ENCODE results near the gene MACROD2. TPM values are rescaled to one million over a fixed set of nuclear protein-coding genes. Genes with fewer than 3 reads are reported as not detected.

MACROD2 gene
- total and polyA plus RNA-seq, 2 experiments from 2014 or later = 2.8 to 4.3 TPM

- Mint-ChIP-seq H3K4me3 (no peak overlapping the region), H3K27me3 (ENCODE audit: insufficient read depth, low read depth, poor library complexity) (no peaks in the 10 kb centered on the region), H3K27ac (no peak overlapping the region), H3K4me1 (peaks cover 18% of the 10 kb centered on the region), H3K36me3 (ENCODE audit: low read depth) (peaks cover 3% of the 10 kb centered on the region; the same call in 1 of the 3 replicates), H3K9me3 (peaks cover 8% of the 10 kb centered on the region)
- Histone ChIP-seq H3K27me3 (ENCODE audit: insufficient read depth) (no peaks in the 10 kb centered on the region), H3K36me3 (ENCODE audit: insufficient read depth) (no peaks in the 10 kb centered on the region), H3K4me3 (no peak overlapping the region), H3F3A (replicated peaks; ENCODE audit: low read depth) (no peaks in the 10 kb centered on the region), H3K4me1 (ENCODE audit: insufficient read depth) (peaks cover 13% of the 10 kb centered on the region), H2AFZ (no peak overlapping the region), H3K9me2 (ENCODE audit: insufficient read depth) (peaks cover 11% of the 10 kb centered on the region; the same call in 1 of the 2 replicates), H3K79me2 (replicated peaks; ENCODE audit: insufficient read depth) (no peaks in the 10 kb centered on the region), H4K20me1 (replicated peaks; ENCODE audit: insufficient read depth) (no peaks in the 10 kb centered on the region), H3K4me2 (no peak overlapping the region), H3K27ac (ENCODE audit: low read depth) (no peak overlapping the region)
- DNase-seq (ENCODE audit: low spot score) (no peak), ATAC-seq (no peak)
- no peak for TF ChIP-seq ZNF114 (CRISPR knock-in tag; IDR thresholded peaks at IDR 0.05)
- TF ChIP-seq ZNF331 (CRISPR knock-in tag; IDR thresholded peaks at IDR 0.05; ENCODE audit: low read depth) = no peak
- TF ChIP-seq, protein P1, sequence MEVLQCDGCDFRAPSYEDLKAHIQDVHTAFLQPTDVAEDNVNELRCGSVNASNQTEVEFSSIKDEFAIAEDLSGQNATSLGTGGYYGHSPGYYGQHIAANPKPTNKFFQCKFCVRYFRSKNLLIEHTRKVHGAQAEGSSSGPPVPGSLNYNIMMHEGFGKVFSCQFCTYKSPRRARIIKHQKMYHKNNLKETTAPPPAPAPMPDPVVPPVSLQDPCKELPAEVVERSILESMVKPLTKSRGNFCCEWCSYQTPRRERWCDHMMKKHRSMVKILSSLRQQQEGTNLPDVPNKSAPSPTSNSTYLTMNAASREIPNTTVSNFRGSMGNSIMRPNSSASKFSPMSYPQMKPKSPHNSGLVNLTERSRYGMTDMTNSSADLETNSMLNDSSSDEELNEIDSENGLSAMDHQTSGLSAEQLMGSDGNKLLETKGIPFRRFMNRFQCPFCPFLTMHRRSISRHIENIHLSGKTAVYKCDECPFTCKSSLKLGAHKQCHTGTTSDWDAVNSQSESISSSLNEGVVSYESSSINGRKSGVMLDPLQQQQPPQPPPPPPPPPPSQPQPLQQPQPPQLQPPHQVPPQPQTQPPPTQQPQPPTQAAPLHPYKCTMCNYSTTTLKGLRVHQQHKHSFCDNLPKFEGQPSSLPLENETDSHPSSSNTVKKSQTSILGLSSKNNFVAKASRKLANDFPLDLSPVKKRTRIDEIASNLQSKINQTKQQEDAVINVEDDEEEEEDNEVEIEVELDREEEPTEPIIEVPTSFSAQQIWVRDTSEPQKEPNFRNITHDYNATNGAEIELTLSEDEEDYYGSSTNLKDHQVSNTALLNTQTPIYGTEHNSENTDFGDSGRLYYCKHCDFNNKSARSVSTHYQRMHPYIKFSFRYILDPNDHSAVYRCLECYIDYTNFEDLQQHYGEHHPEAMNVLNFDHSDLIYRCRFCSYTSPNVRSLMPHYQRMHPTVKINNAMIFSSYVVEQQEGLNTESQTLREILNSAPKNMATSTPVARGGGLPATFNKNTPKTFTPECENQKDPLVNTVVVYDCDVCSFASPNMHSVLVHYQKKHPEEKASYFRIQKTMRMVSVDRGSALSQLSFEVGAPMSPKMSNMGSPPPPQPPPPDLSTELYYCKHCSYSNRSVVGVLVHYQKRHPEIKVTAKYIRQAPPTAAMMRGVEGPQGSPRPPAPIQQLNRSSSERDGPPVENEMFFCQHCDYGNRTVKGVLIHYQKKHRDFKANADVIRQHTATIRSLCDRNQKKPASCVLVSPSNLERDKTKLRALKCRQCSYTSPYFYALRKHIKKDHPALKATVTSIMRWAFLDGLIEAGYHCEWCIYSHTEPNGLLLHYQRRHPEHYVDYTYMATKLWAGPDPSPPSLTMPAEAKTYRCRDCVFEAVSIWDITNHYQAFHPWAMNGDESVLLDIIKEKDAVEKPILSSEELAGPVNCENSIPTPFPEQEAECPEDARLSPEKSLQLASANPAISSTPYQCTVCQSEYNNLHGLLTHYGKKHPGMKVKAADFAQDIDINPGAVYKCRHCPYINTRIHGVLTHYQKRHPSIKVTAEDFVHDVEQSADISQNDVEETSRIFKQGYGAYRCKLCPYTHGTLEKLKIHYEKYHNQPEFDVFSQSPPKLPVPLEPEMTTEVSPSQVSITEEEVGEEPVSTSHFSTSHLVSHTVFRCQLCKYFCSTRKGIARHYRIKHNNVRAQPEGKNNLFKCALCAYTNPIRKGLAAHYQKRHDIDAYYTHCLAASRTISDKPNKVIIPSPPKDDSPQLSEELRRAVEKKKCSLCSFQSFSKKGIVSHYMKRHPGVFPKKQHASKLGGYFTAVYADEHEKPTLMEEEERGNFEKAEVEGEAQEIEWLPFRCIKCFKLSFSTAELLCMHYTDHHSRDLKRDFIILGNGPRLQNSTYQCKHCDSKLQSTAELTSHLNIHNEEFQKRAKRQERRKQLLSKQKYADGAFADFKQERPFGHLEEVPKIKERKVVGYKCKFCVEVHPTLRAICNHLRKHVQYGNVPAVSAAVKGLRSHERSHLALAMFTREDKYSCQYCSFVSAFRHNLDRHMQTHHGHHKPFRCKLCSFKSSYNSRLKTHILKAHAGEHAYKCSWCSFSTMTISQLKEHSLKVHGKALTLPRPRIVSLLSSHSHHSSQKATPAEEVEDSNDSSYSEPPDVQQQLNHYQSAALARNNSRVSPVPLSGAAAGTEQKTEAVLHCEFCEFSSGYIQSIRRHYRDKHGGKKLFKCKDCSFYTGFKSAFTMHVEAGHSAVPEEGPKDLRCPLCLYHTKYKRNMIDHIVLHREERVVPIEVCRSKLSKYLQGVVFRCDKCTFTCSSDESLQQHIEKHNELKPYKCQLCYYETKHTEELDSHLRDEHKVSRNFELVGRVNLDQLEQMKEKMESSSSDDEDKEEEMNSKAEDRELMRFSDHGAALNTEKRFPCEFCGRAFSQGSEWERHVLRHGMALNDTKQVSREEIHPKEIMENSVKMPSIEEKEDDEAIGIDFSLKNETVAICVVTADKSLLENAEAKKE (CRISPR knock-in tag; IDR thresholded peaks at IDR 0.05) = no peak
- no peak for TF ChIP-seq CREB1 (CRISPR knock-in tag; IDR thresholded peaks at IDR 0.05; ENCODE audit: low read depth)
- no peak for TF ChIP-seq CTCF (conservative IDR thresholded peaks at IDR 0.05; ENCODE audit: low read depth in 2 of 2)
- TF ChIP-seq STAT1 (IDR thresholded peaks at IDR 0.05; ENCODE audit: unreplicated experiment) = no peak
- TF ChIP-seq, protein P2, sequence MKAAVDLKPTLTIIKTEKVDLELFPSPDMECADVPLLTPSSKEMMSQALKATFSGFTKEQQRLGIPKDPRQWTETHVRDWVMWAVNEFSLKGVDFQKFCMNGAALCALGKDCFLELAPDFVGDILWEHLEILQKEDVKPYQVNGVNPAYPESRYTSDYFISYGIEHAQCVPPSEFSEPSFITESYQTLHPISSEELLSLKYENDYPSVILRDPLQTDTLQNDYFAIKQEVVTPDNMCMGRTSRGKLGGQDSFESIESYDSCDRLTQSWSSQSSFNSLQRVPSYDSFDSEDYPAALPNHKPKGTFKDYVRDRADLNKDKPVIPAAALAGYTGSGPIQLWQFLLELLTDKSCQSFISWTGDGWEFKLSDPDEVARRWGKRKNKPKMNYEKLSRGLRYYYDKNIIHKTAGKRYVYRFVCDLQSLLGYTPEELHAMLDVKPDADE (IDR thresholded peaks at IDR 0.05) = no peak
- TF ChIP-seq JUNB (IDR thresholded peaks at IDR 0.05; ENCODE audit: unreplicated experiment) = no peak
- TF ChIP-seq POLR2AphosphoS5 (IDR thresholded peaks at IDR 0.05; ENCODE audit: low read depth) = no peak
- no peak for TF ChIP-seq EZH2phosphoT487 (IDR thresholded peaks at IDR 0.05; ENCODE audit: unreplicated experiment)
- no peak for TF ChIP-seq EZH2 (IDR thresholded peaks at IDR 0.05; ENCODE audit: low read depth, unreplicated experiment)
- TF ChIP-seq NANOG (IDR thresholded peaks at IDR 0.05; ENCODE audit: borderline replicate concordance) = no peak
- TF ChIP-seq, protein P3, sequence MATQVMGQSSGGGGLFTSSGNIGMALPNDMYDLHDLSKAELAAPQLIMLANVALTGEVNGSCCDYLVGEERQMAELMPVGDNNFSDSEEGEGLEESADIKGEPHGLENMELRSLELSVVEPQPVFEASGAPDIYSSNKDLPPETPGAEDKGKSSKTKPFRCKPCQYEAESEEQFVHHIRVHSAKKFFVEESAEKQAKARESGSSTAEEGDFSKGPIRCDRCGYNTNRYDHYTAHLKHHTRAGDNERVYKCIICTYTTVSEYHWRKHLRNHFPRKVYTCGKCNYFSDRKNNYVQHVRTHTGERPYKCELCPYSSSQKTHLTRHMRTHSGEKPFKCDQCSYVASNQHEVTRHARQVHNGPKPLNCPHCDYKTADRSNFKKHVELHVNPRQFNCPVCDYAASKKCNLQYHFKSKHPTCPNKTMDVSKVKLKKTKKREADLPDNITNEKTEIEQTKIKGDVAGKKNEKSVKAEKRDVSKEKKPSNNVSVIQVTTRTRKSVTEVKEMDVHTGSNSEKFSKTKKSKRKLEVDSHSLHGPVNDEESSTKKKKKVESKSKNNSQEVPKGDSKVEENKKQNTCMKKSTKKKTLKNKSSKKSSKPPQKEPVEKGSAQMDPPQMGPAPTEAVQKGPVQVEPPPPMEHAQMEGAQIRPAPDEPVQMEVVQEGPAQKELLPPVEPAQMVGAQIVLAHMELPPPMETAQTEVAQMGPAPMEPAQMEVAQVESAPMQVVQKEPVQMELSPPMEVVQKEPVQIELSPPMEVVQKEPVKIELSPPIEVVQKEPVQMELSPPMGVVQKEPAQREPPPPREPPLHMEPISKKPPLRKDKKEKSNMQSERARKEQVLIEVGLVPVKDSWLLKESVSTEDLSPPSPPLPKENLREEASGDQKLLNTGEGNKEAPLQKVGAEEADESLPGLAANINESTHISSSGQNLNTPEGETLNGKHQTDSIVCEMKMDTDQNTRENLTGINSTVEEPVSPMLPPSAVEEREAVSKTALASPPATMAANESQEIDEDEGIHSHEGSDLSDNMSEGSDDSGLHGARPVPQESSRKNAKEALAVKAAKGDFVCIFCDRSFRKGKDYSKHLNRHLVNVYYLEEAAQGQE (IDR thresholded peaks at IDR 0.05; ENCODE audit: unreplicated experiment) = no peak
Measured at GRCh38 chr20:15890407-15890982, 1895.2 kb downstream of the MACROD2 start.

Measured in GM23338 (cell line).